ENCODE measurements around the gene SMARCAL1.
A peak's percentile ranks its signal among the peaks of the same experiment; 100 is the strongest.

SMARCAL1 gene

GRCh38 chr2:216428618-216429350 lies 16.5 kb downstream of the SMARCAL1 start:
- DNase-seq = peak; percentile 76

- no peak for DNase-seq
Observed at GRCh38 chr2:216429428-216429827, 17.1 kb downstream of the SMARCAL1 start.

- no peak for DNase-seq
Observed at GRCh38 chr2:216430811-216431530, 18.7 kb downstream of the SMARCAL1 start.

- DNase-seq = no peak
Observed at GRCh38 chr2:216431531-216431856, 19.2 kb downstream of the SMARCAL1 start.

GRCh38 chr2:216436383-216436782 lies 24.1 kb downstream of the SMARCAL1 start:
- no peak for DNase-seq

- DNase-seq = no peak
Observed at GRCh38 chr2:216441308-216442010, 29.2 kb downstream of the SMARCAL1 start.

- DNase-seq = no peak
Observed at GRCh38 chr2:216445501-216445900, 33.2 kb downstream of the SMARCAL1 start.

- DNase-seq = no peak
Observed at GRCh38 chr2:216446343-216446742, 34.1 kb downstream of the SMARCAL1 start.

GRCh38 chr2:216447293-216447692 lies 35.0 kb downstream of the SMARCAL1 start:
- DNase-seq = no peak

GRCh38 chr2:216448829-216449228 lies 36.5 kb downstream of the SMARCAL1 start:
- no peak for DNase-seq

- no peak for DNase-seq
Observed at GRCh38 chr2:216450346-216450745, 38.1 kb downstream of the SMARCAL1 start.

- DNase-seq = no peak
Observed at GRCh38 chr2:216450784-216451183, 38.5 kb downstream of the SMARCAL1 start.

GRCh38 chr2:216453955-216454614 lies 41.8 kb downstream of the SMARCAL1 start:
- no peak for DNase-seq

- no peak for DNase-seq
Observed at GRCh38 chr2:216463148-216463547, 50.9 kb downstream of the SMARCAL1 start.

GRCh38 chr2:216464104-216464720 lies 51.9 kb downstream of the SMARCAL1 start:
- no peak for DNase-seq

GRCh38 chr2:216465579-216466195 lies 53.4 kb downstream of the SMARCAL1 start:
- DNase-seq = no peak

- no peak for DNase-seq
Observed at GRCh38 chr2:216467845-216468244, 55.6 kb downstream of the SMARCAL1 start.

GRCh38 chr2:216469661-216470060 lies 57.4 kb downstream of the SMARCAL1 start:
- no peak for DNase-seq

GRCh38 chr2:216473187-216473586 lies 60.9 kb downstream of the SMARCAL1 start:
- DNase-seq = no peak

GRCh38 chr2:216474925-216475670 lies 62.8 kb downstream of the SMARCAL1 start:
- no peak for DNase-seq

GRCh38 chr2:216475767-216476166 lies 63.5 kb downstream of the SMARCAL1 start:
- DNase-seq = no peak
